ENCODE results near the gene PHACTR2. TPM values are rescaled to one million over a fixed set of nuclear protein-coding genes. Genes with fewer than 3 reads are reported as not detected.

PHACTR2 gene
- total and polyA plus RNA-seq, 4 donors = 4.0 to 23.8 (median 15.0) TPM

DNA sequence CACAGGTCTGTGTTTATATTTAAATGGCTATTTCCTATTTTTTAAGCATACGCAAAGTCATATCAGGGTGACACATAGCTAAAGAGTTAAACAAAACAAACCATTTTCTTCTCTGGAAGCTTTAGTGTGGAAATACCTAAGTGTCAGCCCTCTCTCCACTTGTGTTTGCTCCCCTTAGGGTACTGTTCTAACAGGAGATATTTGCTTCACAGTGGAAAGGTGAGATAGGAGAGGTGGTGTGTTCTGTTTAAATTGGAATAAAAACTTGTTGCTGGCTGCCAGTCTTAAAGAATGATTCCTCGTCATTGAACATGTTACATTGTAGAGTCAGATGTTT lies 18.9 kb downstream of the PHACTR2 start (continued):
- no peak for TF ChIP-seq REST (IDR thresholded peaks at IDR 0.05)
- no peak for TF ChIP-seq FOXA2 (IDR thresholded peaks at IDR 0.05)
- no peak for TF ChIP-seq RAD21 (IDR thresholded peaks at IDR 0.05)
- TF ChIP-seq YY1 (IDR thresholded peaks at IDR 0.05) = no peak
- TF ChIP-seq, protein P1, sequence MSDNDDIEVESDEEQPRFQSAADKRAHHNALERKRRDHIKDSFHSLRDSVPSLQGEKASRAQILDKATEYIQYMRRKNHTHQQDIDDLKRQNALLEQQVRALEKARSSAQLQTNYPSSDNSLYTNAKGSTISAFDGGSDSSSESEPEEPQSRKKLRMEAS (IDR thresholded peaks at IDR 0.05) = no peak
- peak in 1 of 2 donors; percentile 29 for TF ChIP-seq RXRA (IDR thresholded peaks at IDR 0.05)

DNA sequence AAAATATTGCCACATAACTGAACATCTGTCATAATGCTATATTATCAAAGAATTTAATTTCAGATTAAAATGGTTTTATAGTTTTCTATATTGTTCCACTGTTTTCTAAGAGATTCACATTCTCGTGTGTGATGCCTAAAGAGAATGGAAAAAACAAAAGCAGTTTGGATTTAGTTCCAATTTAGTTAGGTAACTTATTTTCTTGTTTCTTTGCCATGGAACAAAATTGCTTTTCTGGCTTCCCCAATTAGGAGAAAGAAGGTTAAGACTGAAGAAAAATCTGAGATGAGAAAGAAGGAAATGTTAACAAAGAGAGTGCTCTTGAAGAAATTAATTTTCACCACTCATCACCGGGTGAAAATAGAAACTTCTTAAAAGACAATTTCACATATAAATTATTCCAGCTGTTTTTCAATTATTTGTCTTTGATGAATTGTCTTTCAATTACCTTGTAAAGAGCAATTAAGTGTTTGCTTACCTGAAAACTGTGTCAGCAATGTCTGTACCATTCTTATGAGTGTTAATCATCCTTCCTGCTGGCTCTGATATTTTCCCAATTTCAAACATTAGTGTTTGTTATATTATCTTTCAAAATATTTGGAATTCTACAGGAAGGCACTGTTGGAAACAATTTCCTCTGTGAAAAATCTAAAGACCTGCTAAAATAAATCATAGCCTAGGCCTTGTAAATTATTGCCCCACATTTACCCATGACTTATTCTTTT lies 19.5 kb downstream of the PHACTR2 start:
- Histone ChIP-seq H3K4me3 (ENCODE audit: low read depth in 1 of 3, low read length in 3 of 3) (no peak overlapping the region), H3K4me1 (ENCODE audit: control insufficient read depth in 4 of 4, insufficient read depth in 4 of 4, low read length in 3 of 4) (peaks cover 0 to 10% (median 4%) of the 10 kb centered on the region in 4 donors), H3K27ac (ENCODE audit: low read depth in 1 of 2, low read length in 2 of 2) (no peak overlapping the region), H3K27me3 (ENCODE audit: control insufficient read depth in 4 of 4, insufficient read depth in 4 of 4, low read length in 3 of 4) (no peaks in the 10 kb centered on the region), H3K9me3 (ENCODE audit: control insufficient read depth in 4 of 4, low read length in 3 of 4) (no peaks in the 10 kb centered on the region), H3K36me3 (ENCODE audit: control insufficient read depth in 4 of 4, insufficient read depth in 3 of 4, low read depth in 1 of 4, low read length in 3 of 4) (no peaks in the 10 kb centered on the region), H3K9ac (ENCODE audit: low read depth in 1 of 2, low read length in 2 of 2) (no peak overlapping the region)
- no peak for DNase-seq (ENCODE audit: low spot score)
- TF ChIP-seq TAF1 (conservative IDR thresholded peaks at IDR 0.05) = no peak
- no peak for TF ChIP-seq FOXA1 (IDR thresholded peaks at IDR 0.05)
- TF ChIP-seq, protein P2, sequence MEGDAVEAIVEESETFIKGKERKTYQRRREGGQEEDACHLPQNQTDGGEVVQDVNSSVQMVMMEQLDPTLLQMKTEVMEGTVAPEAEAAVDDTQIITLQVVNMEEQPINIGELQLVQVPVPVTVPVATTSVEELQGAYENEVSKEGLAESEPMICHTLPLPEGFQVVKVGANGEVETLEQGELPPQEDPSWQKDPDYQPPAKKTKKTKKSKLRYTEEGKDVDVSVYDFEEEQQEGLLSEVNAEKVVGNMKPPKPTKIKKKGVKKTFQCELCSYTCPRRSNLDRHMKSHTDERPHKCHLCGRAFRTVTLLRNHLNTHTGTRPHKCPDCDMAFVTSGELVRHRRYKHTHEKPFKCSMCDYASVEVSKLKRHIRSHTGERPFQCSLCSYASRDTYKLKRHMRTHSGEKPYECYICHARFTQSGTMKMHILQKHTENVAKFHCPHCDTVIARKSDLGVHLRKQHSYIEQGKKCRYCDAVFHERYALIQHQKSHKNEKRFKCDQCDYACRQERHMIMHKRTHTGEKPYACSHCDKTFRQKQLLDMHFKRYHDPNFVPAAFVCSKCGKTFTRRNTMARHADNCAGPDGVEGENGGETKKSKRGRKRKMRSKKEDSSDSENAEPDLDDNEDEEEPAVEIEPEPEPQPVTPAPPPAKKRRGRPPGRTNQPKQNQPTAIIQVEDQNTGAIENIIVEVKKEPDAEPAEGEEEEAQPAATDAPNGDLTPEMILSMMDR (IDR thresholded peaks at IDR 0.05; ENCODE audit: low read depth, low read length, missing input control) = no peak
- TF ChIP-seq RXRA (IDR thresholded peaks at IDR 0.05) = no peak
- TF ChIP-seq, protein P1 (IDR thresholded peaks at IDR 0.05) = no peak
- TF ChIP-seq NR2F2 (IDR thresholded peaks at IDR 0.05) = no peak
- no peak for TF ChIP-seq RAD21 (IDR thresholded peaks at IDR 0.05)
- TF ChIP-seq HNF4A (conservative IDR thresholded peaks at IDR 0.05) = no peak
- TF ChIP-seq YY1 (IDR thresholded peaks at IDR 0.05) = no peak
- TF ChIP-seq HNF4G (IDR thresholded peaks at IDR 0.05) = no peak
- no peak for TF ChIP-seq JUND (IDR thresholded peaks at IDR 0.05)
- no peak for TF ChIP-seq ZBTB33 (IDR thresholded peaks at IDR 0.05)
- TF ChIP-seq, protein P3, sequence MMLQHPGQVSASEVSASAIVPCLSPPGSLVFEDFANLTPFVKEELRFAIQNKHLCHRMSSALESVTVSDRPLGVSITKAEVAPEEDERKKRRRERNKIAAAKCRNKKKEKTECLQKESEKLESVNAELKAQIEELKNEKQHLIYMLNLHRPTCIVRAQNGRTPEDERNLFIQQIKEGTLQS (IDR thresholded peaks at IDR 0.05) = no peak
- TF ChIP-seq FOXA2 (IDR thresholded peaks at IDR 0.05) = no peak
- no peak for TF ChIP-seq SP1 (IDR thresholded peaks at IDR 0.05)
- no peak for TF ChIP-seq REST (IDR thresholded peaks at IDR 0.05)
- 68% methylated on average over 2 of the region's 2 CpGs for WGBS
